Measurements from ENCODE around the gene FOXP1.

The FOXP1 gene

DNA sequence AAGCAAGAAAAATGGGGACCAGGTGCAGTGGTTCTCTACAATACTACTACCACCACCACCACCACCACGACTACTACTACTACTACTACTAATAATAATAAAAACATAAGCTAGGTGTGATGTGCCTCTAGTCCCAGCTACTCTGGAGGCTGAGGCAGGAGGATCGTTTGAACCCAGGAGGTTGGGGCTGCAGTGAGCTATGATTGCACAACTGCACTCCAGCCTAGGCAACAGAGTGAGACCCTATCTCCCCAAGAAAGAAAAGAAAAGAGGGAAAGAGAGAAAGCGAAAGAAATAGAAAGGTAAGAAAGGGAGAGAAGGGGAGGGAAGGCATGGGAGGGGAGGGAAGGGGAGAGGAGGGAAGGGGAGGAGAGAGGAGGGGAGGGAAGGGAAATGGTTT is 350.6 kb downstream of the FOXP1 start:
- DNase-seq, result no peak
- intact Hi-C loops (cut with DNase I), result no loop called here

DNA sequence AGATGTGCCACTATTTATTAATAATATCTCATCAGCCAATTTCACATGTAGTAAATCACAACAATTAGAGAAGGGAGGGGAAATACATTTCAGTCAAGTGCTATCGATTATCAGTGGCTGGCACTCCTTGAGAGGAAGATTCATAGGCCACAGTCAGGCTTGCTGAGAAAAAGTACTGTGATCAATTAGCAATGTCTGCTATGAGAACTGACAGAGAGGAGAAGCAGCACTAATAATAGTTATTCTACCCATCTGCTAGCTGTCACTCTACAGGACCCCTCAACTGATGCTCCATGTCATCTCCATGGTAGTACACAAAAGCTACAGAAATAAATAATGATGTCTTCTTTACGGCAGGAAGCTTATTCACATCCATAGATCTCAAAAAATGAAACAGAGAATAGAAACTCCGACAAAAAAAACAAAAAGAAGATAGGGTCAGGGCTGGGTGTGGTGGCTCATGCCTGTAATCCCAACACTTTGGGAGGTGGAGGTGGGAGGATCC is 351.3 kb downstream of the FOXP1 start:
- intact Hi-C loops (cut with DNase I), result no loop called here
- no peak for DNase-seq

DNA sequence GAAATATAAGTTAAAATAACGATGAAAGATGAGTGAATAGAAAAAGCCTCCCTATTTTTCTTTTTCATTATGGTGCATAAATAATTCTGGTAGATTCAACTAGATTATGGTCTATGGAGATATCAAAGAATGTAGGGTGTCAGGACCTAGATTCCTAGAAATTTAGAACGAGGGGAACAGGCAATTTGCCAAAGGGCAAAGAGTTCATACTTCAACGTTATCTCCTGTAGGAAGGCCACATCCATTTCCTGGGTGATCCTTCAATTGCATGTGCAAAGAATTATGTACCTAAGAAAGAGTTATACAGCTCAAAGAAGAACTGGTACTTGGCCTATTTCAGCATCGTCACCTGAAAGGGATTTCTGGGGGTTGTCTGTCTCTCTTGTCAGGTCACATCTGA is 351.8 kb downstream of the FOXP1 start:
- no peak for DNase-seq
- intact Hi-C loops (cut with DNase I), result no loop called here

DNA sequence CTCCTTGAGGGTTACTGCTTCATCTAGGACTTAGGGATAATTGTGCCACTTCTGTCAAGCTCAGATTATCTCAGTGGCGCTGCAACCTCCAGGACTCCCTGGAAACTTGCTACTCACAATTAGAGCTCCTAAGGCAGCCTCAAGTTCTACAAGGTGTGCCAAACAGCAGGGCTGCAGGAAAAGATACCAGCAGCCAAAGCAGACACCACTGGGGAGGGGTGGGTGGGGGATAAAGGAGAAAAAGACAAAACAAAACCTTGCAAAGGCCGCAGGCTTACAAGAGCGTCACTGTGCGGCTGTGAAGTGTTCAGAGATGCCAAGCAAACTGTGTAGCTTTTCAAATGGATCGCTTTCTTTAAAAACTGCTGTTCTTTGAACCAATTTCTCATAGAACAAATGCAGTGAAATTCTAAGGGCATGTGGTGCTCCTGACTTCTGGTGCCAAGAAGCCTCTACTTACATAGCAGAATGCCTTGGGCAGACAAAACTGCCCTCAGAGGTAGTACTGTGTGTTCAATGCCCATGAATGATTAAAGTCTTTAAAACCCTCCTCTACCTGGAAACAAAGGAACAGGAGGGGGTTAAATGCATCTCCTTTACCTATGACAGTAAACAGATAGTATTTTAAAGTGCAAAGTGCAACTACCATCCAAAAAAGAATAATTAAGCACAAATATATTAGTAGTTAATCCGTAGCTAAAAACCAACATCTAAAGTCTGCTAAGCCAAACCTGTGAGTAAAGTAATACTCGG is 353.4 kb downstream of the FOXP1 start:
- intact Hi-C loops (cut with DNase I), result no loop called here

DNA sequence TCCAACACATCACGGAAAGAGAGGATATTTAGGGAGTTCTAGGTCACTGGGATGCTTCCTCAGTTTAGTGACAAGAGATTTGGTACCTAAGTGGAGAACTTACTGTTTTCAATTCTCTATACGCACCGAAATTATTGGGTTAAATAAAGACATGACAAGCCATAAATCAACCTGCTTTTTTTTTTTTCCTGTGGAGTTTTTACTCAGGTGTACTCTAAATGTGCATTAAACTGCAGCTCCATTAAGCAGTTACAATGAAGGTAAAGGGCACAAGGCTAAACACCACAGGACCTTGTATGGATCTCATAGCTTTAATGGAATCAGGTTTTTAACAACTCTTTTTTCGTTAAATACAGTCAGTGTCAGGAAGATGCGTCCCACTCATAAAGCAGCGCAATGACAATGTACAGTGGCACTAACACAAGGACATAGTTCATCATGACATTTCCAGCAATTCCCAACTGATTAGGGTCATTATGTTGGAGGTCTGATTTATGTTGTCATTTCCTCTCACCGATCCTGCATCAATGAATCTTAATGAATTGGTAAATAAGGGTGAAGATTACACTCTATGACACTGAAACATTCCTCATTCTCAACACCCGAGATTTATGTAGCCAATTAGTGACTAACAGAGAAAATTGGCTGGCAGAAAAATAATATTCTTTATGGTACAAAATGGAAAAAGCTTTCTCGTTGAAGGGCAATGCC is 355.2 kb downstream of the FOXP1 start:
- intact Hi-C loops (cut with DNase I), result no loop called here
- no peak for DNase-seq

More for the DNA sequence above, 353.4 kb downstream of the FOXP1 start:
- no peak for DNase-seq

DNA sequence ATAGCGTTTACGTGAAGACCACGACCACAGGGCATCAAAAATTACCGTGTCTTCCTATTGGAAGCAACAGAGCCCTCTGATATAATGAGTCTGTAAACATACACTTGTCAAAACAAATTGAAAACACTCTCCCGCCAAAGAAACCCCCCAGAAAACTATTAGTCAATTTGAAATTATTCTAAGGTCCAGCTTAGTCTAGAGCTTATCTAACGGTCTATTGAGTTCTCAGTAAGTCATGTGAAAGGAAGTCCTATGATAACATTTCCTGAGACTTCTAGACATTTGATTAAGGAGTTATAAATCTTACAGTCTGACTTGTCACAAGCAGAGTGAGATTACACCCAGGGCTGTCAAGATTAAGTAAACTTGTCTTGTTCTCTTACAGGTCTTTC is 356.3 kb downstream of the FOXP1 start:
- intact Hi-C loops (cut with DNase I), result no loop called here
- DNase-seq, result no peak

DNA sequence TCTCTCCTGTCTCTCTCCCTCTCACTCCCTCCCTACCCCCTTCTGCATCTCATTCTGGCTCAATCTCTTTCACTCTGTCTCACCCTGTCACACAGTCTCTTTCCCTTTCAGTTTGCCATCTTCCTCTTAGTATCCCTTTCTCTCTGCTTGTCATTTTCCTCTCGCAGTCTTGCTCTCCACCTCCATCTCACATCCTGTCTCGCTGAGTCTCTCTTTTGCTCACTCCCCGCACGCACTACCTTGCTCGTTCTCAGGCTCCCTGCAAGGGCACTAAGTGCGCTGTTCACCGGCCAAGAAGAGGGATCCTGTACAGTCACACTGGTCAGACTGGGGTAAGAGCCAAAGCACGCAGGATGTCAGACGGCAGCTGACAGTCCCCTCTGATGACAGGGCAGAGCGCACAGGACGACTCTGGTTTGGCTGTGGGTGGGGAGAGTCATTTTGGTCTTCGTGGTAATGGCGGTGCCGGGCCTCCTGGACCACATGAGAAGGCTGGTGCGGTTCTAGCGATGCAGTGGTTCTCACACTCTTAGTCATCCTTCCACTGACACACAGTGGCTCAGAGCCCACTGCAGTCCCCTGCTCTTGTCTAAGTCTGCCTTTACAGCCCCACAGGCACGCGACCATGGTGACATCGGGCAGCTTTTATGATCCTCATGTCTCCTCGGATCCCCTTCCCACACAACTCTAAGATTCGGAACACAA is 356.8 kb downstream of the FOXP1 start:
- DNase-seq, result no peak
- intact Hi-C loops (cut with DNase I), result no loop called here

DNA sequence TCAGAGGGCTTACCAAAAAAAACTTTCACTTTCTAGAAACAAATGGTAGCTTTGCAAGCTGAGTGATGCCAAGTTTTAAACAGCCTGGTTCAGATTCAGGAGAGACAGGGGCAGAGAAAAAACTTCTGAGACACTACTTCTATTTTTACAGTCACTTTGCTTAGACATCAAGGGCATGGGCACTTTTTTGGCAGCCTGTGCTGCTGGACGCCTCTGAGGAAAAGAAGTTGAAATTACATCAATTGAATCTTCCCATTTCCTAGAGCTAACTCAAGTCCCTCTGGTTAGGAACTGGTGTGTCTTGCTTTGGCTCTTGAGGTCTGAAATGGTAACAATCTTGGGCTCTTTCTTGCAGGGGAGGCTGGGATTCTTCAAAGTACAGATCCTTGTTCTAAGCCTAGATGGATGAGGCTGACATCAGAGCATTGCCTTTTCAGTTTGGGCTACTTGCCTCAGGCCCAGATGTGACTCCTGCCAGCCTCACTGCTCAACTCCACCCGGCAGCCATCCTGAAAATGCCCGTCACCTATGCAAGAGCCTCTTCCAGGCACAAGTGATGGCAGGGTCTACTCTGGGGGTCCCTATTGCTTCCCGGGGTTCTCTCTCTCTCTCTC is 357.5 kb downstream of the FOXP1 start:
- no peak for DNase-seq
- intact Hi-C loops (cut with DNase I), result no loop called here

DNA sequence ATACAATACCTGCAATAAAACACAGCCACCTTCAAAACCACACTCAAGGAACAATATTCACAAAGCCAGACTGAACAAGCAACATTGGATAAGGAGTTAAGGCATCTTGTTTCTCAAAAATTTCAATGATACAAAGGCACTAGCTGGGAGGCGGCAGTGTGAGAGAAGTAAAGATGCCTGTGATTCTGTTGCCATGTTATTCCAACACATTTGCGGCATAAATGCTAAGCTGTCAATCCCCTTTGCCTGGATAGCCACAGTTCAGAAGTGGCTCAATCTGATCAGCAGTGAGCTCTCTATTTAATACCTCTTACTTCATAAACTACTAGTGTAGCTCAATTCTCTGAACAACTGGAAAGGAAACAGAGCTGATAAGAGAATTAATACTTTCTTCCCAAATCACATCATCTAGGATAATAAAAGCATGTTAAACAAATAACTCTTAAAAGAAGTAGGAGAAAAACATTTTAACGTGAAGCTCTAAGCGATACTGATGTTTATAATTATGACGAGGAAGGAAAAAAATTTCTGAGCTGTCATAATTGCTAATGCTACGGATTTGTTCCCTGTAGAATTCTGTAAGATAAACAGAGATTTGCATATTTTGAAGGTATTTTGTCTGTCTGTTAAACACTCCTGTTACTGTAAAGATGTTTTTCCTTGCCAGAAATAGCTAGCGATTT is 358.4 kb downstream of the FOXP1 start:
- intact Hi-C loops (cut with DNase I), result no loop called here
- no peak for DNase-seq

DNA sequence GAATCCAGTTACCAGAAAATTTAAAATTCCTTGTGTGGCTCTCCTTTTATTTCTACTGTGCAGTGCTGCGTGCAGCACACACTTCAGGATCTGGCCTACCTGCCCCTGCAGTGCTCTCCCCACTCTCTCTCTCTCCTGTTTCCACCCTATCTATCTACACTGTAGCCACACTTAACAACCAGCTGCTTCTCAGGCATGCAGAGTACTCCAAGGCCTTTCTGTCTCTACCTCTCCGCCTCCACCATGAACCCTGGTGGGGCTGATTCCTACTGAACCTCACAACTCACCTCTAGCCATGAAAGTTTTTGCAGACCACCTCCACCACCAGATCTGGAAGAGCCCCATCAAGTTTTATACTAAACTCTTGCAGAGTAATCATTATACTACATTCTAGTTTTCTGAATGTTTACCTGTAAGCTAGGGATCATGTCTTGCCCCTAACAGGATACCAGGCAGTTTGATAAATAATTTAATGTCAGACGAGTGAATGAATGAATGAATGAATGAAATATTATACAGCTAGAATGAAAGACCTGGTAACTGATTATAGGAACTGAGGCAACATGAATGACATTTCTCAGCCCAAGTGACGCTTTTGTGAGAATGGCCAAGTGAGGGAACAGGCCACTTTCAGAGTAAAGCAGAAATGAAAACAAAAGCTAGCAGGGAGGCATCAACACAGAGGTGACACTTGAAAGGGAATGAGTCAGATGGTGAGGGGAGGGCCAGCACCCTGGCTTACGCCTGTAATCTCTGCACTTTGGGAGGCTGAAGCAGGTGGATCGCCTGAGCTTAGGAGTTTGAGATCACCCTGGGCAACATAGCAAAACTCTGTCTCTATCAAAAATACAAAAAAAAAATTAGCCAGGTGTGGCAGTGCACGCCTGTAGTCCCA is 363.5 kb downstream of the FOXP1 start:
- DNase-seq, result no peak
- intact Hi-C loops (cut with DNase I), result no loop called here

DNA sequence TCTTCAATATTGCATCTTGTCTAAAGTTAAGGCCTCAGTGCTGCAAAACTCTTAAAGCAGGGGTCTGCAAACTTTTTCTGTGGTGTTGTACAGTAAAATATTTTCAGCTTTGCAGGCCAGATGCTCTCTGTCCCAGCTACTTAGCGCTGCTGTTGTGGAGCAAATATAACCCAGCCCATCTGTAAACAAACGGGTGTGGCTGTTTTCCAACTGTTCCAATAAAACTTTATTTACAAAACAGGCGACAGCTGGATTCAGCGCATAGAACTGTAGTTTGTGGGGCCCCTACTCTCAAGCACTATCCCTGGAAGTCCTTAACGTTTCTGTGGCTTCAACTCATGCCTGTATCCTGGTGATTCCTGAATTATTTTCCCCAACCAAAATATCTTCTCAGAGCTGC is 365.0 kb downstream of the FOXP1 start:
- intact Hi-C loops (cut with DNase I), result no loop called here
- DNase-seq, result no peak

DNA sequence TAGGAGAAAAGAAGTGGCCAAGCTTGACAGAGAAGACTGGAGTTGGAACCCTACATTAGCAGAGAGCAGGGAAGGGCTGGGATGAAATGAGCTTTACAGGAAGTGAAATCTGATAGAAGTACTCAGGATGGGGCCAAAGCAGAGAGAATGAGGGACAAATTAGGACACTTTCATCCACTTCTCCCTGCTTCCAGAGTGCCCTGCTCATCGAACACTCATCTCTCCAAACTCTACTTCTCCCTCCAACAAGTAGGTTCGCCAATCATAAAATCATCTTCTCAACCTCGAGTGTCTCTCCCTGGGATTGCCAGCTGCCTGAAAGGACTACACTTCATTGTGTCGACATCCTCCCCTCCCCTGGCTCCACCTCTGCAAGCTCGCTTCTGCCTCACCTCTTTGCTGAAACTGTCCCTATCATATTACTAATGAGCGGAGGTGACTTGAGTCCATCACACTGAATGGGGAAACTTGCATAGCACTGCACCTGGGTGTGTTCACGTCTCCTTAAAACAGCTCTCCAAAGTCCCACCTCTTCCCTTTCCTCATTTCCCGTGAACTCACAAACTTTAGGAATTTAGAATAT is 365.8 kb downstream of the FOXP1 start:
- DNase-seq, result no peak
- intact Hi-C loops (cut with DNase I), result no loop called here

DNA sequence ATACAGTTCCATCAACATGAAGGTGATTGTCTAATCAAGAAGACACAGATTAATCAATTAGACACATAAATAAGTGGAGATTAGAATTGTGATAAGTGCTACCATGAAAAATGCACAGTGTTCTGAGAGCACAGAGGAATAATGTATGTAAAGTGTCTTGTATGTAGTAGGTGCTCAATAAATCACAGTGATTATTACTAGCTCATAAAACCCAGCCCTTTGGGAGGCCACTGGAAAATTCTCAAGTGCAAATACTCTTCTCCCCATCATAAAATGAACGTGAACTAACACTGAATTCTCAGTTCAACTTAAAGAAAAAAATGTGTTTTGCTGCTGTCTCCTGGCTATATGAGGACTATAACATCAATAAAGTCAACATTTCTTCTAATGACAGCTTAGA is 368.2 kb downstream of the FOXP1 start:
- intact Hi-C loops (cut with DNase I), result no loop called here
- DNase-seq, result no peak

DNA sequence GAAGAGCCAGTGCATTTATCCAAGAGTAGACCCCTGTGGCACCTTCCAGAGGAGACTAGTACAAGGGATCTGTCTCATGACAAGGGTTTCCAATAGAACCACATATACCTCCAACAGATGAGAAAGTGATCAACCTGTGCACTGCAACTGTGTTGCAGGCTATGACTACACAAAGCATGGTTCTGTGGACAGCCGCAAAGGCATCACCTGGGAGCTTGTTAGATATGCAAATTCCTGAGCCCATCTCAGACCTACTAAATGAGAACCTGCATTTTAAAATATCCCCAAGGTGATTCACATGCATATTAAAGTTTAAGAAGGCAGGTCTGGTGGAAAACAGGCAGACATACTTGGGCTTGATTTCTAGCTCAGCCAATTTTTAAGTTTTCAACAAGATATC is 368.7 kb downstream of the FOXP1 start:
- intact Hi-C loops (cut with DNase I), result no loop called here
- DNase-seq, result no peak

DNA sequence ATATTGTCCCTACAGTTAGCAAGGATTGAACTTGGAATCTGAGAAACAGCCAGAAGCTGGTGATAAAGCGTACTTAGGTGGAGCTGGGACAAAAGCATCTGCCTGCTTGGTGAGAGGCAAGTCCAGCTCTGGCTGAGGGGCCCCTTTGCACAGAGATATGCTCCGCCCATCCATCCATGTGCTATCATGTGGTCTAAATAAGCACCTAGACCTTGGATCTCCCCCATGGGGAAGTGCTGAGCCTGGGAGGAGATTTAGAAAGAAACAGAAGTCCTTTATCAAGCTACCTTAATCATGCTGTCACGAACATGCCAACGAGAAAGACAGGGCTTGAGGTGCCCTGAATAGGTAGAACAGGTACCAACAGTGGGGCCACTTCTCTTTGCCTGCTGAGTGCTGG is 369.5 kb downstream of the FOXP1 start:
- intact Hi-C loops (cut with DNase I), result no loop called here
- no peak for DNase-seq

DNA sequence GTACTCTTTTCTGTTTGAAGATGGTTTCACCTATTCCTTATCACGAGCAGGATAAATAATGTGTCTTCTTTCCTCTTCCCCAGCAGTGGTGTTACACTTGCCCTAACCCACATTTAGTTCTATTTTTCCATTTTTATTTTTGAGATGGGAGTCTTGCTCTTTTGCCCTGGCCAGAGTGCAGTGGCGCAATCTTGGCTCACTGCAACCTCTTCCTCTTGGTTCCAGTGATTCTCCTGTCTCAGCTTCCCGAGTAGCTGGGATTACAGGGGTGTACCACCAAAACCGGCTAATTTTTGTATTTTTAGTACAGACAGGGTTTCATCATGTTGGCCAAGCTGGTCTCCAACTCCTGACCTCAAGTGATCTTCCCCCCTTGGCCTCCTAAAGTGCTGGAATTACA is 372.4 kb downstream of the FOXP1 start:
- no peak for DNase-seq
- intact Hi-C loops (cut with DNase I), result no loop called here

DNA sequence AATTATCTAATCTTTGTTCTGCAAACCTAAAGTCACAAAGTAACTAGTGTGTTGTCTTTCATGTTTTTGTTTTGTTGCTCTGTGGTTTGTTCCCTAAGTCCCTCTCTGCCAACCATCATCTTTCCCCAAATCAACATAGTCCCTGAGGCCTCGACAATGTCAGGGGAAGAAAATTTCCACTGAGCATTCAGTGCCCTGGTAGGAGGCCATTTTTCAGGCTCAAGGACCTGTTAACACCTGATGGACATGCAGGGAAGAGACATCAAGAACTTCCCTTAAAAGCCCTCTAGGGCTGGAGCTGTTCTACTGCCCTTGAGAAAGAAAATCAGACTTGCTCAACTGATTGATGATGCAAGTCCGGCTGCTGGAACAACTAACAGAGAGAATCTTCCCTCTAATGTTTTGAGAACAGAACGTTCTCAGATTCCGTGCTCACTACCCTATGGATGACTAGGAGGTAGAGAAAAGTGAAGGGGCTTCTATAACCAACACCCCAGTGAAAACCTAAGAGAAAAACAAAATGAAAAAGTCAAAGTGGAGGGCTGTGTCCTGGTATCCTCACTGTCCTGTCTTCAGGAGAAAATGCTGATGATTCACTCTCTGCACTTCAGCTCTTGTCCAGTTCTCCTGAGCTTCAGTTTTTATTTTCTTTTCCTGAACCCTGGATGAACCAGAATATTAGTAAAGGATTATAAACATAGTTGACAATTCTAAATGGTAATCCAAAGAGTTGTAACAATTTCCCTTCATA is 373.1 kb downstream of the FOXP1 start:
- DNase-seq, result no peak
- intact Hi-C loops (cut with DNase I), result no loop called here

All from head of caudate nucleus (tissue), 42 donors.